Lower lobe of right lung (tissue), 2 donors: ENCODE measurements around the gene TRAPPC2L. TPM values are rescaled to one million over a fixed set of nuclear protein-coding genes. Genes with fewer than 3 reads are reported as not detected.
A peak's percentile ranks its signal among the peaks of the same experiment; 100 is the strongest.

Source experiments
- ATAC-seq, 2 donors: fragments of 200-7000 bp; cut with Tn5 transposase; one replicate each; pipeline ENCODE4 v1.9.1; 2020 to 2022; ENCODE audit warnings: mild to moderate bottlenecking in 2 of 2, moderate library complexity in 2 of 2
- DNase-seq: peaks from one replicate; pipeline ENCODE4 v3.0.0-alpha.2; 2020
- H3K27ac ChIP-seq: fragments of 200-600 bp; one replicate; pipeline ENCODE4 v1.8.0; 2022
- H3K27me3 ChIP-seq: fragments of 200-600 bp; one replicate; pipeline ENCODE4 v1.8.0; 2022; ENCODE audit warnings: low read depth
- H3K36me3 ChIP-seq: fragments of 200-600 bp; one replicate; pipeline ENCODE4 v1.8.0; 2022; ENCODE audit warnings: mild to moderate bottlenecking
- H3K4me1 ChIP-seq: fragments of 200-600 bp; one replicate; pipeline ENCODE4 v1.8.0; 2022
- H3K4me3 ChIP-seq: fragments of 200-600 bp; one replicate; pipeline ENCODE4 v1.8.0; 2022; ENCODE audit warnings: mild to moderate bottlenecking
- H3K9me3 ChIP-seq: fragments of 200-600 bp; one replicate; pipeline ENCODE4 v1.8.0; 2022
- CTCF ChIP-seq: fragments of 200-600 bp; IDR thresholded peaks from one replicate; pipeline ENCODE4 v1.8.0; 2022; ENCODE audit warnings: antibody characterized with exemption, mild to moderate bottlenecking
- intact Hi-C: fragments of 100-400 bp; cut with DNase I; formaldehyde crosslinking; loops from one replicate; pipeline ENCODE4 v1.11.0; 2022
- long read RNA-seq: library from polyadenylated mRNA; unstranded; transcript quantifications from one replicate; pipeline ENCODE4 v2.0.0, GENCODE V29; 2021
- total RNA-seq: library from RNA; stranded (reverse); fragmentation: NEBNext Ultra II Directional; extraction: Animal tissue kit (Norgen Biotek cat#: 25700); gene quantifications from one replicate; pipeline ENCODE4 v1.2.1, GENCODE V29; 2021
- donor health status: DM: no; HTN: yes; CAD: no; lungs with severe emphysema.

Gene TRAPPC2L
- total RNA-seq = 51.4 TPM
- long read RNA-seq, transcript TRAPPC2L-201 (5 exons, 2,215 nt) = major isoform, 7 of 62 reads
- long read RNA-seq, transcript TRAPPC2L-209 (5 exons, 1,084 nt) = minor isoform, 5 of 62 reads
- long read RNA-seq, partial matches to known transcripts = 3 of 62 reads
- long read RNA-seq, other reads (novel, unspliced or antisense) = 44 of 62 reads

GRCh38 chr16:88856828-88857727 is at the start of gene TRAPPC2L, which contains the start of gene GALNS:
Gene TRAPPC2L, plus strand, starts transcription at chr16:88857127. Its CDS starts 24 bp downstream, at chr16:88857151.
Gene GALNS, minus strand, starts transcription at chr16:88856947. Its CDS starts 70 bp downstream, at chr16:88856877.
- Histone ChIP-seq H3K4me3 (peak within 1 kb of the TSS; percentile 100), H3K27me3 (no peaks in the 10 kb centered on the region), H3K4me1 (peaks cover 48% of the 10 kb centered on the region), H3K36me3 (peaks cover 35% of the 10 kb centered on the region), H3K9me3 (no peaks in the 10 kb centered on the region), H3K27ac (peak within 1 kb of the TSS; percentile 90)
- no peak for TF ChIP-seq CTCF
- DNase-seq (peak; percentile 99), ATAC-seq (peak; percentile 97 to 98)
- intact Hi-C loops = no loop called here

- Histone ChIP-seq H3K27me3 (no peaks in the 10 kb centered on the region), H3K27ac (no peak overlapping the region), H3K36me3 (peaks cover 14% of the 10 kb centered on the region), H3K4me1 (peaks cover 38% of the 10 kb centered on the region), H3K4me3 (no peak overlapping the region), H3K9me3 (no peaks in the 10 kb centered on the region)
- ATAC-seq (no peak), DNase-seq (no peak)
- intact Hi-C loops = no loop called here
- TF ChIP-seq CTCF = no peak
These were observed 49.7 kb upstream of the TRAPPC2L start for GRCh38 chr16:88807142-88807625.

- Histone ChIP-seq H3K27ac (no peak overlapping the region), H3K27me3 (no peaks in the 10 kb centered on the region), H3K36me3 (peaks cover 14% of the 10 kb centered on the region), H3K4me3 (no peak overlapping the region), H3K4me1 (peaks cover 38% of the 10 kb centered on the region), H3K9me3 (no peaks in the 10 kb centered on the region)
- ATAC-seq (no peak), DNase-seq (no peak)
- TF ChIP-seq CTCF = no peak
- intact Hi-C loops = no loop called here
These were observed 49.1 kb upstream of the TRAPPC2L start for GRCh38 chr16:88807626-88808453.

GRCh38 chr16:88809068-88809675 is 47.8 kb upstream of the TRAPPC2L start:
- H3K36me3 ChIP-seq = peaks cover 14% of the 10 kb centered on the region
- no peak for TF ChIP-seq CTCF
- no peak overlapping the region for H3K27ac ChIP-seq
- ATAC-seq = no peak
- H3K4me1 ChIP-seq = peaks cover 39% of the 10 kb centered on the region
- no peaks in the 10 kb centered on the region for H3K9me3 ChIP-seq
- intact Hi-C loops = no loop called here
- no peak overlapping the region for H3K4me3 ChIP-seq
- no peaks in the 10 kb centered on the region for H3K27me3 ChIP-seq
- no peak for DNase-seq
